Measurements from ENCODE around the gene PRKCH.
"Not testable (repeated sequence)": the region's sequence is repeated elsewhere in the genome, so short reads cannot be mapped to it uniquely, and the experiment has no call there.

Gene PRKCH

DNA sequence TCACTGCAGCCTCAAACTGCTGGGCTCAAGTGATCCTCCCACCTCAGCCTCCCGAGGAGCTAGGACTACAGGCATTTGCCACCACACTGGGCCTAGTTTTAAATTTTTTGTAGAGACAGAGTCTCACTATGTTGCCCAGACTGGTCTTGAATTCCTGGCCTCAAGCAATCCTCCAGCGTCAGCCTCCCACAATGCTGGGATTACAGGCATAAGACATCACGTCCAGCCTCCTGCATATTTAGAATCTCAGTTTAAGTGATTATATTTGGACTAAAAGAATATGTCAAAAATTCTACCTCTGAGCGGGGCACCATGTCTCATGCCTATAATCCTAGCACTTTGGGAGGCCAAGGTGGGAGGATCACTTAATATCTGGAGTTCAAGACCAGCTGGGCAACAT lies 12.7 kb upstream of the PRKCH start:
- DNase-seq (ENCODE audit: low spot score), result not testable (repeated sequence)

DNA sequence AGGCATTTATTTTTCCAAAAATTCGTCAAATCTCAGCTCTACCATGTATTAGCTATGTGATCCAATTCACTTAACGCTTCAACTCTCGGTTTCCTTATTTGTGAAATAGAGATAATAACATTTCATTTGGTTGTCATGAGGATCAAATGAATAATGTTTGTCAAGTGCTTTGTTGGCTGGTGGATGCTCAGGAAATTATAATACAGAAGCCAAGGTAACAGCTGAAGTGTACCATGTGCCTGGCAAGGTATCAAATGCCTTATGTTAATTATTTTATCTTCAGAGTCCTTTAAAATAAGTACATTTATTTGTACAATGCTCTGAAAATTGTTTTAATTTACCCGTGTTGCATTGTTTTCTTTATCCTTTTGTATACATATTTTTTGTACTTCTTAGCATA lies 6.1 kb upstream of the PRKCH start:
- DNase-seq (ENCODE audit: low spot score), result no peak

GRCh38 chr14:61319086-61319485 lies 2.3 kb upstream of the PRKCH start:
- DNase-seq (ENCODE audit: low spot score), result no peak

DNA sequence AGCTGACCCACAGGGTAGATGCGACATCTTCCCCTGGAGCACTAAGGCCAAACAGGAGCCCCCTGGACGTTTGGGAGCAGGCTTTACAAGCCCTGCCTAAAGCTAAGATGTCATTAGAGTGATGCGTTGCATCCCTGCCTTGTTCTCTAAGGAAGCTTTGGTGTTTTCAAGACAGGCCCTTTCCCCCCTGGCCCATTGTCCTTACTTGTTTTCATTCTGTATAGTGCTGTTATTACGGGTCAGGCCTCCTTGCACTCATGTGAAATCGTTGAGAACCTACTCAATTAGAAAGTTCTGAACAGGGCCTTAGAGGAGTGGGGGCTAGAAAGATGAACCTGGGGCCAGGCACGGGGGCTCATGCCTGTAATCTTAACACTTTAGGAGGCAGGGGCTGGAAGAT lies 1.7 kb upstream of the PRKCH start:
- DNase-seq (ENCODE audit: low spot score), result no peak

DNA sequence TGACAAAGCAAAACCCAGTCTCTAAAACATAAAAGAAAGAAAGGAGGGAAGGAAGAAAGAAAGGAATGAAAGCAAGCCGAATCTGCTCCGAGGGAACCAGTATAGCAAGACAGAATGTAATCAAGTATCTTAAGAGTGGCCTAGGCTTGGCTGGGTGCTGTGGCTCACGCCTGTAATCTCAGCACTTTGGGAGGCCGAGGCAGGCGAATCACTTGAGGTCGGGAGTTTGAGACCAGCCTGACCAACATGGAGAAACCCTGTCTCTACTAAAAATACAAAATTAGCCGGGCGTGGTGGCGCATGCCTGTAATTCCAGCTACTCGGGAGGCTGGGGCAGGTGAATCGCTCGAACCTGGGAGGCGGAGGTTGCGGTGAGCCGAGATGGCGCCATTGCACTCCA lies 1.2 kb upstream of the PRKCH start:
- not testable (repeated sequence) for DNase-seq (ENCODE audit: low spot score)

GRCh38 chr14:61320806-61321384 lies 484 bp upstream of the PRKCH start:
- DNase-seq (ENCODE audit: low spot score), result no peak

GRCh38 chr14:61322011-61322798 lies 826 bp downstream of the PRKCH start:
- DNase-seq (ENCODE audit: low spot score), result no peak

- DNase-seq (ENCODE audit: low spot score), result peak; percentile 65
Measured at GRCh38 chr14:61322799-61323290, 1.5 kb downstream of the PRKCH start.

DNA sequence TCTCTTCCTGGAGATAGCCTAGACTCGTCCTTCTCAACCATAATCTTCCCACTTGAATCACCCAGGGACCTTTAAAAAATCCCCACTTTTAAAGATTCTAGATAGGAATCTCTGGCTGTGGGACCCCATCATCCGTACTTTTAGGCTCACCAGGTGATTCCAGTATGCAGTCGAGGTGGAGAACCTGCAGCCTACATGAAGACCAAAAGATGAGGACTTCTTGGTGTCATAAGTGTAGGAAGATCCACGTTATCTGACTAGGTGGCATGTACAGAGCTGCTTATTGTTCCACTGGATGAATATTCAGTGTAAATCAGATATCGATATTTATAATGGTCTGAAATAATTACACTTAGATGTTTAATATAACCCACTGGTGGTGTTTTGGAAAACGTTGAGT lies 2.6 kb downstream of the PRKCH start:
- DNase-seq (ENCODE audit: low spot score), result no peak

GRCh38 chr14:61325166-61325565 lies 3.8 kb downstream of the PRKCH start:
- no peak for DNase-seq (ENCODE audit: low spot score)

DNA sequence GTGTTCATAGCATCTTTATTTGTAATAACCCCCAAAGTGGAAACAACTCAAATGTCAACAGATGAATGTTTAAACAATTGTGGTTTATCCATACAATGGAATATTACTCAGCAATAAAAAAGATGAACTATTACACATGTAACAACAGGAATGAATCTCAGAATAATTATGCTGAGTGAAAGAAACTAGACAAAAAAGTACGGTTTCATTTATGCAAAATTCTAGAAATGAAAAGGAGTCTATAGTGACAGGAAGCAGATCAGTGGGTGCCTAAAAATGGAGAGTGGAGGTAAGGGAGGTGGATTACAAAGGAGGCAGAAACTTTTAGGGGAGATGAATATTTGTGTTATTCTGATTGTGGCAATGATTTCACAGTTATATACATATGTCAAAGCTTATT lies 4.8 kb downstream of the PRKCH start:
- peak; percentile 58 for DNase-seq (ENCODE audit: low spot score)

DNA sequence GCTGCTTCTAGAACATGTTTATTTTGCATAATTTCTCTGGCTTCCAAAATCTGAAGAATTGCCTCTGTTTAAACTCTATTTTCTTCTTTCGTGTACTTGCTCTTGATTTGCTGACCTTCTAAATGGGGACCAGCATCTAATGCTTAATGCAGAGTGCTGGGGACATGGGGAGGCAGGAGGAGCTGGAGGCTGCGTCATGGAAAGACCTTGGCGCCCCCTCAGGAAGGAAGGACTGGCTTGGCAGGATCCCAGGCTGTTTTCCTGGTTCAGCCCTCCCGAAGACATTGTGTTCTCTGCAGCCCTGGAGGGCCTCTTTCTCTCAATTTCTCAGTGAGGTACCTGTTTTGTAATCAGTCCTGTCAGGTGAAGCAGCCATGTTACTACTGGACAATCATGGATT lies 5.5 kb downstream of the PRKCH start:
- no peak for DNase-seq (ENCODE audit: low spot score)

DNA sequence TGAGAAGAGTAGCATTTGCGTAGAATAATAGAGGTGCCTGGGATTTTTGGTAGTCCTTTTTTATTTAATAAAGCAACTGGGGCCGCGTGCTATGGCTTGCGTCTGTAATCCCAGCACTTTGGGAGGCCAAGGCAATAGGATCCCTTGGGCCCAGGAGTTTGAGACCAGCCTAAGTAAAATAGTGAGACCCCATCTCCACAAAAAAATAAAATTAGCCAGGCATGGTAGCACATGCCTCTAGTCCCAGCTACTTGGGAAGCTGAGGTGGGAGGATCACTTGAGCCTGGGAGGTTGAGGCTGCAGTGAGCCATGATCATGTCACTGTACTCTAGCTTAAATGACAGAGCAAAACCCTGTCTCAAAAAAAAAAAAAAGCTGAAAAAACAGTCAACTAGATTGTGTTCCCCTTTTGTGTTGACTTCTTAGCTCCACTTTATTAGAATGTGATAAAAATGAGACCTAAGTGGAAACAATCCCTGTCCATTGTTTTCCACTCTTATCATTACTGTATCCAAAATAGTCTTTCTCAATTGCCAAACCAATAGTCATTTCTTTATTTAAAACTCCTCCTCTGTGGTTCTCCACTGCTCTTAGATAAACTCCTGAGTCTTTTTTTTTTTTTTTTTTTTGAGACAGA lies 7.4 kb downstream of the PRKCH start:
- DNase-seq (ENCODE audit: low spot score), result no peak

GRCh38 chr14:61329478-61330051 lies 8.2 kb downstream of the PRKCH start:
- no peak for DNase-seq (ENCODE audit: low spot score)

DNA sequence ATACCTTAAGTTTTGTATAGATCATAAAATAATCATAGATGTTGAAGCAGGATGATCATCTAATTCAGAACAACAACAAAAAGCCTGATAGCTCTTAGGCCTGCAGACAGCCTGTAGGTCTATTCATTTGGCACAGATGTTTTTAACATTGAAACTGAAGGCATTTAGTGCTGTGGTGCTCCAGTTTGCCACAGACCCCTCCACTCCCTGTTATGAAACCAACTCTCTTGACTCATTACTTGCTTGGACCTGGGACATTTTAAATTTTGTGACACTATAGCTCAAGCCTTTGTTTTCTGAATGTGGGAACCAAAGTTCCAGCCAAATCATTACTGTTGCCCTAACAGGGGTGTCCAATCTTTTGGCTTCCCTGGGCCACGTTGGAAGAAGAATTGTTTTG lies 9.1 kb downstream of the PRKCH start:
- DNase-seq (ENCODE audit: low spot score), result peak; percentile 84

DNA sequence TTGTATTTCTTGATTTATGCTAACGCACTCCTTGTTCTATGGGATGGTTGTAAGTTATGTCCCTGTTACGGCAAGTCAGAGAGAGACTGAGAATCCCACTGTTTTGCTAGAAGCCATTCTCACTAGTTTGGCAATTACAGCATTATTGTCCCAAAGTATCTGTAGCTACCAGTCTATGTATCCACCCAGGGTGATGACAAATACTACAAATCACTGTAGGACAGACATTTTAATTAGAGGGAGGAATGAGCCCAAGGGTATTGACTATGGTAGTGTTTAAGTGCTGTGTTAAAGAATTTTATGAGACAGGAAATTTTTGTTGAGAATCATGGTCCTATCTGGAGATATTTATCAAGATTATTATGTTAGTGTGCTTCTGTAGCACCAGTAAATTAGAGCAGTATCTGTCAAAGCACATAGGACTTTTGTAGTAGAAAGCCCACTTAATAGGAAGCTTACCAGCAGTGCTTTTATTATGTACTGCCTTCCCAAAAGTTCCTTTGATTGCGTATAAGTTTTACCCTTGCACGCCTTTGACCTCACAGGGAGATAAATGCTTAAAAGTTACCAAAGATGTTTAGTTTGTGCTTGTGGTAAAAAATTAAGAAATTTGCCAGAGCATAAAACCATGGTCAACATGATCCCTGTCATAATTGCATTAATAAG lies 10.7 kb downstream of the PRKCH start:
- DNase-seq (ENCODE audit: low spot score), result no peak

DNA sequence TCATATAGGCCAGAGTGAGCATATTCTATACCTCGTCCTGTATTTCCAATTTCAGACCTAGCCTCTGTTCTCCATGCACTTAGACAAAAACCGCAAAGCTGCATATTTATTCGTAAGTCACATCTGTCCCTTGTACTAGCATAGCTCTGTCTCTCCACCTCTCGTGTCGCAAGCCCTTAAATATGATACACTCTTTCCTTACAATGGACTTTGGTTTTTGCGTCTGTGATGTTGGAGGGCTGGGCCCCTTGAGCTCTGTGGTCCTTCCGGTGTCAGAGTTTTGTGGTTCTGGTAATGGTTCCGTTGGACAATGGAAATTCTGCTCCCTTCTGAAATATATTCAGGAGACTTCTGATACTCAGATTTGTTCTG lies 11.3 kb downstream of the PRKCH start:
- DNase-seq (ENCODE audit: low spot score), result peak; percentile 62

- no peak for DNase-seq (ENCODE audit: low spot score)
Measured at GRCh38 chr14:61333087-61333486, 11.7 kb downstream of the PRKCH start.

DNA sequence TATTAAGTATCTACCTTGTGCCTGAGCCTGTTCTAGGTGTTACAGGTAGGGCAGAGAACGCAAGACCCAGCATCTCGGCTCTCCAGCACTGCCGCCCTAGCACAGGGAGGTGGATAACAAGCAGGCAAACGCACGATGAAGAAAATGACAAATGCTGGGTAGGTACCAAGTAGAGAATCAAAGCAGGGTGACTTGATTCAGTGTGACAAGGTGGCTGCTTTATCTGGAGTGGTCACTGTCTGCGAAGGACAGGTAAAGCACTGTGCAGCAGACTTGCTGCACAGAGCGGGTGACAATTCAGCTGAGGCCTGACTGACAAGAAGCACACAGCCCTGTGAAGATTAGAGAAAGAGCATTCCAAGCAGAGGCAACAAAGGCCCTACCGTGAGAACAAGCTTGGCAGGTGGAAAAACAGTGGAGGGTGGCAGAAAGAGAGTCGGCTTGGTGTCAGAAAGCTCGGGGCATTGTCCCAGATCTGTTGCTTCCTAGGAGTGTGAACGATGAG lies 12.9 kb downstream of the PRKCH start:
- DNase-seq (ENCODE audit: low spot score), result no peak

- no peak for DNase-seq (ENCODE audit: low spot score)
Measured at GRCh38 chr14:61335049-61335448, 13.7 kb downstream of the PRKCH start.

DNA sequence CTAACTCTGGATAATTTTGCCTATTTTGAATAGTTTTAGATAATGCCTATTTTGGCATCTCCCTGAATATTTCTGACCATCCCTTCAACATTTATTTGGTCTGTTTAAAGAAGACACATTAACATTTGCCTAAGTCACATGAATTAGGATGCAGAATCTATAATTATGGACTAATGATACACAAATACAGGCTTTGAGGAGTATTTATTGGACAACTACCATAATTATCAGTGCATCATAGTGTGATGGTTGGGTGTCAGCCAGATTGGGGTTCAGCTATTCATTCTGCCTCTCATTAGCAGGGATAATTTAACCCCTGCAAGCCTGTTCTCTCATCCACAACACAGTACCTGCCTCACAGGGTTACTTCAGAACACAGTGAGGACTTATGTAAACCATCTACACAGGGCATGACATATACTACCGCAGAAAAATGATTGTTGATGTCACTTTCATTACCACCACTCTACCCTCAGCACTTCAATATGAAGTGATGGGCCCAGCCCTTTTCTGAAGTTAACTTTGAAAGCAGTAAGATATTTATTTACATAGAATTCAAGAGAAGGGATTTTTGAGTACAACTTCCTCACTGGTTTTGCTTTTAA lies 14.4 kb downstream of the PRKCH start:
- DNase-seq (ENCODE audit: low spot score), result peak; percentile 57

- peak; percentile 81 for DNase-seq (ENCODE audit: low spot score)
Measured at GRCh38 chr14:61337893-61338292, 16.5 kb downstream of the PRKCH start.
